NT2/D1 (cell line): Measurements from ENCODE around the gene GPHN.

ENCODE experiments used
- SUZ12 ChIP-seq: IDR thresholded peaks from 2 replicates; pipeline ENCODE4 v1.6.1; 2011; ENCODE audit not compliant: insufficient read length, insufficient read depth; ENCODE audit errors: extremely low read depth
- YY1 ChIP-seq: IDR thresholded peaks from 2 replicates; pipeline ENCODE4 v1.6.1; 2011; ENCODE audit not compliant: insufficient read length, insufficient read depth

DNA sequence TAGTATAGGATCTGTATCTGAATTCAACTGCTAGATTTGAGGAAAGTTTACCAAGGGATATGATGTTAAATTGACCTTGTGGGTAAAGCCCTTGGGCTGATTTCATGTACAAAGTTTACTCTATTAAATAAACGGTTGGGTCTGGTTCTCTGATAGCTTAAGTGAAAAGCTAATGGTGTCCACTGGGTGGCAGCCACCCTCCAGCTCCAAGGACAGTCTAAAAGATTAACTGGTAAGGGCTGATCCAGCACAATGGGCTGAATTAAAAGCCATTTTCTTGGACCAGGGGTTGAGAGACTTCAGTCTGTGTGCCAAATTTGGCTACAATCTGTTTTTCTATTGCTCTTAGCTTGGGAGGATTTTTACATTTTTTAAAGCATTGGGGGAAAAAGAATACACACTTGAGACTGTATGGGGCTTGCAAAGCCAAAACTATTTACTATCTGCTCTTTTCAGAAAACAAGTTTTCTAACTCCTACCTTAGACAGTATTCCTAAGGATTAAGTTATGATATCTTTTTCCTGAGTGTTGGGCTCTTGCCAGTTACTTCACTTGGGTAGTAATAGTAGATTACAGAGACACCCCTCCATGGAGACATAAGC lies 116.5 kb downstream of the GPHN start:
- no peak for TF ChIP-seq SUZ12
- no peak for TF ChIP-seq YY1
